WTC11 (cell line): ENCODE data around the gene NUP85.

Source experiments
- CREB1 ChIP-seq: sonication (generic); formaldehyde crosslinking; IDR thresholded peaks from 2 replicates; pipeline ENCODE4 v1.8.0; 2023; ENCODE audit warnings: mild to moderate bottlenecking, missing genetic modification reagents
- CTCF ChIP-seq: fragments of 200-600 bp; IDR thresholded peaks from 2 replicates; pipeline ENCODE4 v1.8.0; 2022; ENCODE audit warnings: antibody characterized with exemption
- E2F1 ChIP-seq: sonication (generic); formaldehyde crosslinking; IDR thresholded peaks from 2 replicates; pipeline ENCODE4 v1.8.0; 2022; ENCODE audit warnings: mild to moderate bottlenecking, missing genetic modification reagents
- FOXP1 ChIP-seq: sonication (generic); formaldehyde crosslinking; IDR thresholded peaks from 2 replicates; pipeline ENCODE4 v1.8.0; 2022; ENCODE audit warnings: missing genetic modification reagents, mild to moderate bottlenecking, moderate library complexity, borderline replicate concordance
- HMGXB4 ChIP-seq: sonication (generic); formaldehyde crosslinking; IDR thresholded peaks from 2 replicates; pipeline ENCODE4 v1.8.1; 2023; ENCODE audit warnings: mild to moderate bottlenecking, moderate library complexity, missing genetic modification reagents
- JUN ChIP-seq: sonication (generic); formaldehyde crosslinking; IDR thresholded peaks from 2 replicates; pipeline ENCODE4 v1.8.0; 2023; ENCODE audit warnings: mild to moderate bottlenecking, missing genetic modification reagents
- KAT7 ChIP-seq: sonication (generic); formaldehyde crosslinking; IDR thresholded peaks from 2 replicates; pipeline ENCODE4 v1.8.1; 2023; ENCODE audit warnings: missing genetic modification reagents, mild to moderate bottlenecking, borderline replicate concordance
- NFYB ChIP-seq: sonication (generic); formaldehyde crosslinking; conservative IDR thresholded peaks from 2 replicates; pipeline ENCODE4 v1.8.0; 2022; ENCODE audit warnings: low read depth, missing genetic modification reagents
- NR1H2 ChIP-seq: sonication (generic); formaldehyde crosslinking; IDR thresholded peaks from 2 replicates; pipeline ENCODE4 v1.9.0; 2021; ENCODE audit warnings: mild to moderate bottlenecking, moderate library complexity, missing genetic modification reagents
- NR3C1 ChIP-seq: sonication (generic); formaldehyde crosslinking; conservative IDR thresholded peaks from 2 replicates; pipeline ENCODE4 v1.8.1; 2023; ENCODE audit warnings: low read depth, mild to moderate bottlenecking, missing genetic modification reagents
- SP1 ChIP-seq: sonication (generic); formaldehyde crosslinking; conservative IDR thresholded peaks from 2 replicates; pipeline ENCODE4 v1.8.1; 2022; ENCODE audit warnings: missing genetic modification reagents
- USF1 ChIP-seq: sonication (generic); formaldehyde crosslinking; IDR thresholded peaks from 2 replicates; pipeline ENCODE4 v1.8.0; 2022; ENCODE audit warnings: mild to moderate bottlenecking, missing genetic modification reagents

DNA sequence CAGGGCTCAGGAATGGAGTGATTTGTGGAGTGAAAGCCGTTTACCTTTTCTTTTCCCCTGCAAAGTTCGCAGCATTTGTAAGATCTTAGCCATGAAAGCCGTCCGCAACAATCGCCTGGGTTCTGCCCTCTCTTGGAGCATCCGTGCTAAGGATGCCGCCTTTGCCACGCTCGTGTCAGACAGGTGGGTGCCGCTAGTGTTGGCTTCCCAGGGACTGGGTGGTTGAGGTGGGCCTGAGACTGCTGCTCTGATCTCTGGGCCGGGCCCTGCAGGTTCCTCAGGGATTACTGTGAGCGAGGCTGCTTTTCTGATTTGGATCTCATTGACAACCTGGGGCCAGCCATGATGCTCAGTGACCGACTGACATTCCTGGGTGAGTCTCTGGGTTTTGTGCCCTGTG, 27.3 kb downstream of the NUP85 start:
- TF ChIP-seq CREB1 (CRISPR knock-in tag) (no peak), CTCF (no peak), NR1H2 (CRISPR knock-in tag) (no peak), JUN (CRISPR knock-in tag) (no peak), NR3C1 (CRISPR knock-in tag) (no peak), KAT7 (no peak), FOXP1 (CRISPR knock-in tag) (no peak), E2F1 (CRISPR knock-in tag) (no peak), NFYB (CRISPR knock-in tag) (no peak), HMGXB4 (CRISPR knock-in tag) (no peak), SP1 (CRISPR knock-in tag) (no peak), USF1 (CRISPR knock-in tag) (no peak)
